Measurements from ENCODE around the gene DNAI7.

GRCh38 chr12:25207846-25208245 lies 12.9 kb upstream of the DNAI7 start:
- TF ChIP-seq POLR2A (IDR thresholded peaks at IDR 0.05) (no peak), CTCF (IDR thresholded peaks at IDR 0.05) (no peak)

Measured in prostate gland (tissue), 2 donors.